GM23338 (cell line): ENCODE data around the gene TCF12.

Experiments
- CREB1 ChIP-seq: fragments of 250-450 bp; sonication (Bioruptor Pico); IDR thresholded peaks from 2 replicates; pipeline ENCODE4 v1.5.0; 2020; ENCODE audit warnings: low read depth, mild to moderate bottlenecking, moderate library complexity
- EZH2 ChIP-seq: fragments of 200-600 bp; sonication (generic); IDR thresholded peaks from one replicate; pipeline ENCODE4 v1.8.0; 2017; ENCODE audit warnings: antibody characterized with exemption, mild to moderate bottlenecking, low read depth; ENCODE audit not compliant: unreplicated experiment
- EZH2phosphoT487 ChIP-seq: fragments of 200-600 bp; sonication (generic); IDR thresholded peaks from one replicate; pipeline ENCODE4 v1.8.1; 2018; ENCODE audit warnings: antibody characterized with exemption; ENCODE audit not compliant: unreplicated experiment
- JUNB ChIP-seq: IDR thresholded peaks from one replicate; pipeline ENCODE4 v1.6.1; 2016; ENCODE audit warnings: antibody characterized with exemption; ENCODE audit not compliant: unreplicated experiment
- POLR2AphosphoS5 ChIP-seq: IDR thresholded peaks from 2 replicates; pipeline ENCODE4 v1.6.1; 2016; ENCODE audit warnings: antibody characterized with exemption, low read depth
- STAT1 ChIP-seq: IDR thresholded peaks from one replicate; pipeline ENCODE4 v1.6.1; 2016; ENCODE audit warnings: antibody characterized with exemption; ENCODE audit not compliant: unreplicated experiment
- ZNF114 ChIP-seq: fragments of 250-450 bp; sonication (Bioruptor Pico); IDR thresholded peaks from 2 replicates; pipeline ENCODE4 v1.5.0; 2020; ENCODE audit warnings: mild to moderate bottlenecking, moderate library complexity
- ZNF331 ChIP-seq: fragments of 250-450 bp; sonication (Bioruptor Pico); IDR thresholded peaks from 2 replicates; pipeline ENCODE4 v1.5.0; 2020; ENCODE audit warnings: low read depth, mild to moderate bottlenecking, moderate library complexity
- TF ChIP-seq, protein P1 (sequence below), 2 experiments: fragments of 200-600 bp in 1 of 2; sonication (generic) in 1 of 2; conservative IDR thresholded peaks; 2 replicates each; pipeline versions ENCODE4 v1.5.1 to v1.6.1; 2016 to 2017; ENCODE audit warnings: antibody characterized with exemption in 2 of 2, low read depth in 2 of 2, mild to moderate bottlenecking in 2 of 2, moderate library complexity in 1 of 2
- TF ChIP-seq, protein P2 (sequence below): IDR thresholded peaks from 2 replicates; pipeline ENCODE4 v1.6.1; 2016; ENCODE audit warnings: antibody characterized with exemption
- TF ChIP-seq, protein P3 (sequence below): IDR thresholded peaks from one replicate; pipeline ENCODE4 v1.6.1; 2018; ENCODE audit warnings: antibody characterized with exemption; ENCODE audit not compliant: unreplicated experiment

DNA sequence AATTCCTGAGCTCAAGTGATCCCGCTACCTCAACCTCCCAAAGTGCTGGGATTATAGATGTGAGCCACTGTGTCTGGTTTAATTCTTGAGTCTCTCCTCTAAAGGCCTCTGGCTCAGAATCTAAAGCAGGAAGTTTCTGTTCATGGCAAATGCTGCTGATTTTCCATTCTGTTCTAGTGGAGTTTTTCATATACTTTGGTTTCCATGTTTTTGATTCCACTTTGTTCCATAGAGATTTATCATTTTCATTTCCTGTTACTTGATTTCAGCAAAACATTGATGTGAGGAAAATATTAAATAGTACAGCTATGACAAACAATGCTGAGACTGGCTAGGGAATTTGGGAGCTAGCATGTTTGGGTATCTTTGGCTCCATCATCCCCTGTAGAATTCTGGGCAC lies 205.6 kb downstream of the TCF12 start:
- TF ChIP-seq, protein P1, sequence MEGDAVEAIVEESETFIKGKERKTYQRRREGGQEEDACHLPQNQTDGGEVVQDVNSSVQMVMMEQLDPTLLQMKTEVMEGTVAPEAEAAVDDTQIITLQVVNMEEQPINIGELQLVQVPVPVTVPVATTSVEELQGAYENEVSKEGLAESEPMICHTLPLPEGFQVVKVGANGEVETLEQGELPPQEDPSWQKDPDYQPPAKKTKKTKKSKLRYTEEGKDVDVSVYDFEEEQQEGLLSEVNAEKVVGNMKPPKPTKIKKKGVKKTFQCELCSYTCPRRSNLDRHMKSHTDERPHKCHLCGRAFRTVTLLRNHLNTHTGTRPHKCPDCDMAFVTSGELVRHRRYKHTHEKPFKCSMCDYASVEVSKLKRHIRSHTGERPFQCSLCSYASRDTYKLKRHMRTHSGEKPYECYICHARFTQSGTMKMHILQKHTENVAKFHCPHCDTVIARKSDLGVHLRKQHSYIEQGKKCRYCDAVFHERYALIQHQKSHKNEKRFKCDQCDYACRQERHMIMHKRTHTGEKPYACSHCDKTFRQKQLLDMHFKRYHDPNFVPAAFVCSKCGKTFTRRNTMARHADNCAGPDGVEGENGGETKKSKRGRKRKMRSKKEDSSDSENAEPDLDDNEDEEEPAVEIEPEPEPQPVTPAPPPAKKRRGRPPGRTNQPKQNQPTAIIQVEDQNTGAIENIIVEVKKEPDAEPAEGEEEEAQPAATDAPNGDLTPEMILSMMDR (conservative IDR thresholded peaks at IDR 0.05; ENCODE audit: low read depth in 2 of 2), result no peak
- TF ChIP-seq, protein P2, sequence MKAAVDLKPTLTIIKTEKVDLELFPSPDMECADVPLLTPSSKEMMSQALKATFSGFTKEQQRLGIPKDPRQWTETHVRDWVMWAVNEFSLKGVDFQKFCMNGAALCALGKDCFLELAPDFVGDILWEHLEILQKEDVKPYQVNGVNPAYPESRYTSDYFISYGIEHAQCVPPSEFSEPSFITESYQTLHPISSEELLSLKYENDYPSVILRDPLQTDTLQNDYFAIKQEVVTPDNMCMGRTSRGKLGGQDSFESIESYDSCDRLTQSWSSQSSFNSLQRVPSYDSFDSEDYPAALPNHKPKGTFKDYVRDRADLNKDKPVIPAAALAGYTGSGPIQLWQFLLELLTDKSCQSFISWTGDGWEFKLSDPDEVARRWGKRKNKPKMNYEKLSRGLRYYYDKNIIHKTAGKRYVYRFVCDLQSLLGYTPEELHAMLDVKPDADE, result no peak
- no peak for TF ChIP-seq EZH2
- TF ChIP-seq, protein P3, sequence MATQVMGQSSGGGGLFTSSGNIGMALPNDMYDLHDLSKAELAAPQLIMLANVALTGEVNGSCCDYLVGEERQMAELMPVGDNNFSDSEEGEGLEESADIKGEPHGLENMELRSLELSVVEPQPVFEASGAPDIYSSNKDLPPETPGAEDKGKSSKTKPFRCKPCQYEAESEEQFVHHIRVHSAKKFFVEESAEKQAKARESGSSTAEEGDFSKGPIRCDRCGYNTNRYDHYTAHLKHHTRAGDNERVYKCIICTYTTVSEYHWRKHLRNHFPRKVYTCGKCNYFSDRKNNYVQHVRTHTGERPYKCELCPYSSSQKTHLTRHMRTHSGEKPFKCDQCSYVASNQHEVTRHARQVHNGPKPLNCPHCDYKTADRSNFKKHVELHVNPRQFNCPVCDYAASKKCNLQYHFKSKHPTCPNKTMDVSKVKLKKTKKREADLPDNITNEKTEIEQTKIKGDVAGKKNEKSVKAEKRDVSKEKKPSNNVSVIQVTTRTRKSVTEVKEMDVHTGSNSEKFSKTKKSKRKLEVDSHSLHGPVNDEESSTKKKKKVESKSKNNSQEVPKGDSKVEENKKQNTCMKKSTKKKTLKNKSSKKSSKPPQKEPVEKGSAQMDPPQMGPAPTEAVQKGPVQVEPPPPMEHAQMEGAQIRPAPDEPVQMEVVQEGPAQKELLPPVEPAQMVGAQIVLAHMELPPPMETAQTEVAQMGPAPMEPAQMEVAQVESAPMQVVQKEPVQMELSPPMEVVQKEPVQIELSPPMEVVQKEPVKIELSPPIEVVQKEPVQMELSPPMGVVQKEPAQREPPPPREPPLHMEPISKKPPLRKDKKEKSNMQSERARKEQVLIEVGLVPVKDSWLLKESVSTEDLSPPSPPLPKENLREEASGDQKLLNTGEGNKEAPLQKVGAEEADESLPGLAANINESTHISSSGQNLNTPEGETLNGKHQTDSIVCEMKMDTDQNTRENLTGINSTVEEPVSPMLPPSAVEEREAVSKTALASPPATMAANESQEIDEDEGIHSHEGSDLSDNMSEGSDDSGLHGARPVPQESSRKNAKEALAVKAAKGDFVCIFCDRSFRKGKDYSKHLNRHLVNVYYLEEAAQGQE, result no peak
- TF ChIP-seq JUNB, result no peak
- no peak for TF ChIP-seq CREB1
- TF ChIP-seq STAT1, result no peak
- no peak for TF ChIP-seq POLR2AphosphoS5
- no peak for TF ChIP-seq ZNF331
- no peak for TF ChIP-seq EZH2phosphoT487
- no peak for TF ChIP-seq ZNF114 (CRISPR knock-in tag)
